LNCAP (cell line): Measurements from ENCODE around the gene LHX2.

Experiments
- CTCF ChIP-seq: fragments of 450-650 bp; IDR thresholded peaks from 2 replicates; pipeline ENCODE4 v1.5.1; 2017; ENCODE audit warnings: mild to moderate bottlenecking

LHX2 gene

GRCh38 chr9:124075761-124076160 is 64.2 kb downstream of the LHX2 start:
- TF ChIP-seq CTCF = no peak

GRCh38 chr9:124077915-124078572 is 66.5 kb downstream of the LHX2 start:
- TF ChIP-seq CTCF = no peak

GRCh38 chr9:124078641-124079040 is 67.1 kb downstream of the LHX2 start:
- TF ChIP-seq CTCF = no peak

GRCh38 chr9:124079176-124079925 is 67.8 kb downstream of the LHX2 start:
- TF ChIP-seq CTCF = no peak

GRCh38 chr9:124082622-124083021 is 71.1 kb downstream of the LHX2 start:
- TF ChIP-seq CTCF = no peak
